ENCODE measurements around the gene SIT1.

DNA sequence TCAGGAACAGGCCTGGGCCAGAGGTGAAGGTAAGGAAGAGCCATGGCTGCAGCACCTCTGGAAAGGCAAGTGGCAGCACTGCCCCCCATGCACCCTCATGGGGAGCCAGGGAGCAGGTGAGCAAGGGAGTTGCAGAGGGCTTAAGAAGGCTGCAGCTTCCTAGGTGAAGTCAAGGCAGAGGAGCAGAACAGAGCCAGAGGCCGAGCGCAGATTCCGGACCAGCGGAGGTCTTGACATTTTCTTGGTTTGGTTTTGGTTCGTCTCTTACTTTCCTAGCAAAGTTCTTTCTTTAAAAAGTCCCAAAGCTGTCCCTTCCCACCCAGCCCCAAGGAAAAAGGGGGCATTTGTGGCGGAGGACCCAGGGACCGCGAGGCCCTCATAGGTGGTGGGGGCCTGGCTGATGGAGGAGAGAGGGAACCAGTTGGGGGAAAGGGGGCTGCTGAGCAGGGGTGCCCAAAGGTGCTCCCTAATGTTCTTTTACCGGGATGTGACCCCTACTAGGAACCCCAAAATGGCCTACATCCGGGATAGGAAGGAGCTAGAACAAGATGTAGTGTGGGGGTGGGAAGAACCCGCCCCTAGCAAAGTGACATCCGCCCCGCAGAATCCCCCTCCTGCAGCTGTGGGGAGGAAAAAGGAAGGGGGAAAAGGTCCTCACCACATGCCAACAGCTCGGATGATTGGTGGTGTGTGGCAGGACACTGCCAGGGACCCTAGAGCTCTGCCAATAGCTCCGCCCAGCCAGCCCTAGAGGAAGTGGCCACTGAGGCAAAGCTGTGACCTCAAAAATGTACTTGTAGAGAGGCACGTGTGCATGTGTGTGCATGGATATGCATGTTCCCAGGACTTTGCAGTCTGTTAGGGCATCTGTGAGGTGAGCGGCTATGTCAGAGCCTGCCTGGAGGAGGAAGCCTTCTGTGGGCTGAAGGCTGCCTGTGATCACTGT lies 31.6 kb downstream of the SIT1 start:
- TF ChIP-seq GATA2 (IDR thresholded peaks at IDR 0.05; ENCODE audit: low read depth, low read length) (no peak), GATA3 (IDR thresholded peaks at IDR 0.05; ENCODE audit: low read depth, low read length) (no peak)

Measured in SH-SY5Y (cell line).